ENCODE measurements around the gene DNAJC16. TPM values are rescaled to one million over a fixed set of nuclear protein-coding genes. Genes with fewer than 3 reads are reported as not detected.

DNAJC16 gene
- total and polyA plus RNA-seq, 9 of the 15 experiments (the other 6 are each of a cell fraction or from before 2014, with no cell fraction given), result 6.9 to 16.8 (median 12.8) TPM

DNA sequence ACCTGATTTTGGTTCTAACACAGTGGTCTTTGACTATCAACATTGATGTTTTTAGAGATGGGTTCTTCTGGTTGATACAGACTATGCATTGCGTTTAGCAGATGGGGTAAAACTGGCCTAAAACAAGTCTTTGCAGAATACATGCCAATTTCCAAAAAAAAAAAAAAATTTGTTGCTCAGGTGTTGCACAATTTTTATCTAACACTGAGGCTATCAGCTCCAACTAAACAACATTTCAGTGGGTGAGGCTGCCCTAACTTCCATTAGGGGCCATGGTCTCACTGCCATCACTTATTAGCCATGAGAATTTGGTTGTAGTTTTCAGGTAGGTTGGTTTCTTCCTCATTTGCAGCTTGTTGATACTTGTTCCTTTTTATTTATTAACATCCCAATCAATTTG is 44.2 kb downstream of the DNAJC16 start:
- intact Hi-C loops (cut with micrococcal nuclease) (no loop called here), in situ Hi-C loops (cut with MboI) (no loop called here)
- Histone ChIP-seq H3K4me1 (replicated peaks in 1 of 2; ENCODE audit: control insufficient read depth in 2 of 2, insufficient read depth in 2 of 2, low read length in 2 of 2) (peaks cover 0 to 6% of the 10 kb centered on the region in 2 experiments; a peak in 1 of 5 replicates), H3K27ac (ENCODE audit: extremely low read depth, low read depth, low read length) (no peak overlapping the region), H4K20me1 (replicated peaks; ENCODE audit: control insufficient read depth, insufficient read depth, low read length) (no peaks in the 10 kb centered on the region), H3K4me3 (no peak overlapping the region), H3K9me1 (ENCODE audit: control insufficient read depth, insufficient read depth, low read length) (no peaks in the 10 kb centered on the region), H3K9ac (ENCODE audit: insufficient read depth in 1 of 2, low read depth in 2 of 2, low read length in 2 of 2) (no peak overlapping the region), H3K27me3 (ENCODE audit: control insufficient read depth in 2 of 2, insufficient read depth in 2 of 2, low read length in 2 of 2) (no peaks in the 10 kb centered on the region), H3K4me2 (ENCODE audit: insufficient read depth, low read length) (no peak overlapping the region), H2AFZ (ENCODE audit: low read depth, low read length) (no peak overlapping the region), H3K79me2 (ENCODE audit: control insufficient read depth, insufficient read depth, low read length) (no peaks in the 10 kb centered on the region), H3K9me3 (replicated peaks; ENCODE audit: control insufficient read depth, insufficient read depth, low read depth, low read length) (no peaks in the 10 kb centered on the region), H3K36me3 (ENCODE audit: control insufficient read depth, insufficient read depth, low read length) (peaks cover 51% of the 10 kb centered on the region; the same call in 2 of the 3 replicates)
- POLR2A ChIA-PET, result interaction anchor here (0.7 to 1.4 kb wide), 4 partner anchors 8 to 42 kb away, joined by 3 read pairs; no protein-coding TSS in a partner anchor
- BruUV-seq (replicated peaks), result no TSS peak
- CTCF ChIA-PET (ENCODE audit: low intra/inter-chr PET ratio), result no interaction called here
- WGBS (ENCODE audit: insufficient coverage, low coverage, missing lambda C conversion rate), result 73% methylated on average over 1 of the region's 1 CpG
- no peak for DNase-seq (ENCODE audit: extremely low read depth in 1 of 4, low spot score in 3 of 4)
- ATAC-seq, result no peak
- no peak for FAIRE-seq
- TF ChIP-seq ZNF507 (tag; conservative IDR thresholded peaks at IDR 0.05) (no peak), ZNF436 (CRISPR knock-in tag; IDR thresholded peaks at IDR 0.05) (no peak), SMARCA5 (IDR thresholded peaks at IDR 0.05) (no peak), ARID2 (IDR thresholded peaks at IDR 0.05) (no peak), FOS (IDR thresholded peaks at IDR 0.05; ENCODE audit: extremely low read depth, insufficient read length) (no peak), FIP1L1 (IDR thresholded peaks at IDR 0.05; ENCODE audit: low read depth, low read length, poor library complexity, severe bottlenecking) (no peak), PURB (CRISPR knock-in tag; IDR thresholded peaks at IDR 0.05; ENCODE audit: low read depth) (no peak), CEBPB (tag; IDR thresholded peaks at IDR 0.05) (peak; percentile 68), ZNF232 (CRISPR knock-in tag; IDR thresholded peaks at IDR 0.05) (no peak), BCLAF1 (IDR thresholded peaks at IDR 0.05; ENCODE audit: borderline replicate concordance in 1 of 2, control insufficient read depth in 1 of 2, low read depth in 2 of 2, low read length in 1 of 2) (no peak), ELF1 (tag; IDR thresholded peaks at IDR 0.05) (no peak), RCOR1 (IDR thresholded peaks at IDR 0.05; ENCODE audit: borderline replicate concordance in 1 of 2, low read depth in 2 of 2, low read length in 2 of 2) (no peak), BRF1 (IDR thresholded peaks at IDR 0.05; ENCODE audit: borderline replicate concordance, extremely low read depth, insufficient read length) (no peak), CEBPG (CRISPR knock-in tag; IDR thresholded peaks at IDR 0.05) (no peak), CEBPG (tag; conservative IDR thresholded peaks at IDR 0.05 in 1 of 2, IDR thresholded peaks at IDR 0.05 in 1 of 2) (peak in 1 of 2 experiments; percentile 36; a peak in 1 of 4 replicates)

Measured in K562 (cell line).